ENCODE results near the gene SPAG8.

SPAG8 gene

GRCh38 chr9:35827486-35827885 lies 15.4 kb upstream of the SPAG8 start:
- no peak overlapping the region for H3K4me2 ChIP-seq (ENCODE audit: low read length)
- H3K27me3 ChIP-seq (ENCODE audit: control insufficient read depth, low read length): peaks cover 9% of the 10 kb centered on the region; the same call in 1 of the 2 replicates
- H3K36me3 ChIP-seq (ENCODE audit: control insufficient read depth, low read length): no peaks in the 10 kb centered on the region
- no peak for TF ChIP-seq EZH2phosphoT487 (IDR thresholded peaks at IDR 0.05; ENCODE audit: borderline replicate concordance, low read length)
- TF ChIP-seq, protein P1, sequence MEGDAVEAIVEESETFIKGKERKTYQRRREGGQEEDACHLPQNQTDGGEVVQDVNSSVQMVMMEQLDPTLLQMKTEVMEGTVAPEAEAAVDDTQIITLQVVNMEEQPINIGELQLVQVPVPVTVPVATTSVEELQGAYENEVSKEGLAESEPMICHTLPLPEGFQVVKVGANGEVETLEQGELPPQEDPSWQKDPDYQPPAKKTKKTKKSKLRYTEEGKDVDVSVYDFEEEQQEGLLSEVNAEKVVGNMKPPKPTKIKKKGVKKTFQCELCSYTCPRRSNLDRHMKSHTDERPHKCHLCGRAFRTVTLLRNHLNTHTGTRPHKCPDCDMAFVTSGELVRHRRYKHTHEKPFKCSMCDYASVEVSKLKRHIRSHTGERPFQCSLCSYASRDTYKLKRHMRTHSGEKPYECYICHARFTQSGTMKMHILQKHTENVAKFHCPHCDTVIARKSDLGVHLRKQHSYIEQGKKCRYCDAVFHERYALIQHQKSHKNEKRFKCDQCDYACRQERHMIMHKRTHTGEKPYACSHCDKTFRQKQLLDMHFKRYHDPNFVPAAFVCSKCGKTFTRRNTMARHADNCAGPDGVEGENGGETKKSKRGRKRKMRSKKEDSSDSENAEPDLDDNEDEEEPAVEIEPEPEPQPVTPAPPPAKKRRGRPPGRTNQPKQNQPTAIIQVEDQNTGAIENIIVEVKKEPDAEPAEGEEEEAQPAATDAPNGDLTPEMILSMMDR (IDR thresholded peaks at IDR 0.05; ENCODE audit: low read depth, low read length, poor library complexity, severe bottlenecking): no peak
- H3K27ac ChIP-seq (ENCODE audit: low read depth, low read length): no peak overlapping the region
- no peaks in the 10 kb centered on the region for H3K9me2 ChIP-seq (replicated peaks; ENCODE audit: control insufficient read depth, low read length)
- H3K79me2 ChIP-seq (ENCODE audit: control insufficient read depth, low read length): no peaks in the 10 kb centered on the region
- H4K20me1 ChIP-seq (ENCODE audit: control insufficient read depth, insufficient read depth, low read depth, low read length): no peaks in the 10 kb centered on the region
- no peaks in the 10 kb centered on the region for H3F3A ChIP-seq (ENCODE audit: control insufficient read depth, insufficient read depth)
- no peak overlapping the region for H3K4me3 ChIP-seq (ENCODE audit: low read length)
- H3K9me3 ChIP-seq (ENCODE audit: control insufficient read depth, insufficient read depth, low read length): no peaks in the 10 kb centered on the region
- peaks cover 19% of the 10 kb centered on the region for H3K4me1 ChIP-seq (ENCODE audit: control insufficient read depth, low read length)

DNA sequence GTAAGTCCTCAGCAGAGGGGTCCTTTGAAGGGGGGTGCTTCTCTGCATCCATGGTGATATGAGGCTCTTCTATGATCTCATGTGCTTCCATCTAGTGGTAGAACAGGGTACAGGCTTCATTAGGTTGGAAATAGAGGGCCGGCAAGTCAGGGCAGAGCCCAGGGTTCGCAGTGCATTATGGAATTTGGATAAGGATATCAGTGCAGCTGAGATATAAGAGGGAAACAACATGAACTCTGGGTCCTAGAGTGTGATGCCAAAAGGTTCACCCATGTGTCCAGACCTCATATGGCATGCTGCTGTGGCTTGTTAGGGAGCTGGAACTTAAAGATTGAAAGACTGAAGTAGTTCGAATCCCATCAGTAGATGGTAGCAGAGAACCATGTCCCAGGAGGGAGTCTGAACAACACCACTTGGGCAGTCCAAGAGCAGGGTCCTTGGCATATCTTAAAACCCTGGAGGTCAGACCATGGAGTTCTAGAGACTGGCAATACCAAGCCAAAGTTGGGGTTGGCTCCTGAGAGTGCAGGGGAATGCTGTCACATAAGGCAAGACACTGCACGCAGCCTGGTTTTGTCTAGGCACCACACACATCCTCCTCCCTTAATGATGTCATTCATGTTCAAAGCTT lies 14.1 kb upstream of the SPAG8 start:
- Histone ChIP-seq H3F3A (ENCODE audit: control insufficient read depth, insufficient read depth) (no peaks in the 10 kb centered on the region), H3K4me2 (ENCODE audit: low read length) (peak overlapping the region; percentile 42; the same call in 1 of the 2 replicates), H3K79me2 (ENCODE audit: control insufficient read depth, low read length) (no peaks in the 10 kb centered on the region), H3K9me2 (replicated peaks; ENCODE audit: control insufficient read depth, low read length) (no peaks in the 10 kb centered on the region), H3K27me3 (ENCODE audit: control insufficient read depth, low read length) (peaks cover 9% of the 10 kb centered on the region; the same call in 1 of the 2 replicates), H3K27ac (ENCODE audit: low read depth, low read length) (no peak overlapping the region), H4K20me1 (ENCODE audit: control insufficient read depth, insufficient read depth, low read depth, low read length) (no peaks in the 10 kb centered on the region), H3K9me3 (ENCODE audit: control insufficient read depth, insufficient read depth, low read length) (no peaks in the 10 kb centered on the region), H3K36me3 (ENCODE audit: control insufficient read depth, low read length) (no peaks in the 10 kb centered on the region), H3K4me1 (ENCODE audit: control insufficient read depth, low read length) (peaks cover 19% of the 10 kb centered on the region), H3K4me3 (ENCODE audit: low read length) (no peak overlapping the region)
- TF ChIP-seq EZH2phosphoT487 (IDR thresholded peaks at IDR 0.05; ENCODE audit: borderline replicate concordance, low read length): no peak
- TF ChIP-seq, protein P1 (IDR thresholded peaks at IDR 0.05; ENCODE audit: low read depth, low read length, poor library complexity, severe bottlenecking): peak; percentile 95

GRCh38 chr9:35822926-35823325 lies 10.9 kb upstream of the SPAG8 start:
- H3K9me3 ChIP-seq (ENCODE audit: control insufficient read depth, insufficient read depth, low read length): no peaks in the 10 kb centered on the region
- TF ChIP-seq, protein P1 (IDR thresholded peaks at IDR 0.05; ENCODE audit: low read depth, low read length, poor library complexity, severe bottlenecking): no peak
- no peak for TF ChIP-seq EZH2phosphoT487 (IDR thresholded peaks at IDR 0.05; ENCODE audit: borderline replicate concordance, low read length)
- H3K4me1 ChIP-seq (ENCODE audit: control insufficient read depth, low read length): peaks cover 4% of the 10 kb centered on the region; the same call in 1 of the 2 replicates
- H3K79me2 ChIP-seq (ENCODE audit: control insufficient read depth, low read length): no peaks in the 10 kb centered on the region
- H3F3A ChIP-seq (ENCODE audit: control insufficient read depth, insufficient read depth): no peaks in the 10 kb centered on the region
- no peaks in the 10 kb centered on the region for H4K20me1 ChIP-seq (ENCODE audit: control insufficient read depth, insufficient read depth, low read depth, low read length)
- no peak overlapping the region for H3K4me3 ChIP-seq (ENCODE audit: low read length)
- H3K27ac ChIP-seq (ENCODE audit: low read depth, low read length): no peak overlapping the region
- H3K36me3 ChIP-seq (ENCODE audit: control insufficient read depth, low read length): no peaks in the 10 kb centered on the region
- H3K9me2 ChIP-seq (replicated peaks; ENCODE audit: control insufficient read depth, low read length): no peaks in the 10 kb centered on the region
- H3K4me2 ChIP-seq (ENCODE audit: low read length): no peak overlapping the region
- peaks cover 9% of the 10 kb centered on the region; the same call in 1 of the 2 replicates for H3K27me3 ChIP-seq (ENCODE audit: control insufficient read depth, low read length)

All from DOHH2 (cell line).